Subcutaneous abdominal adipose tissue (tissue), 5 donors: Measurements from ENCODE around the gene PRRG1.
"Not testable (repeated sequence)": the region's sequence is repeated elsewhere in the genome, so short reads cannot be mapped to it uniquely, and the experiment has no call there.

Experiments used
- H3K27ac ChIP-seq: one replicate; pipeline ENCODE4 v1.7.0; 2013; ENCODE audit warnings: low read depth, mild to moderate bottlenecking, inconsistent platforms, low read length, moderate library complexity
- H3K27me3 ChIP-seq, 5 donors: one replicate each; pipeline ENCODE4 v1.7.0; 2013; ENCODE audit warnings: low read length in 5 of 5, inconsistent platforms in 1 of 5; ENCODE audit not compliant: control insufficient read depth in 5 of 5, insufficient read depth in 4 of 5
- H3K36me3 ChIP-seq, 5 donors: one replicate each; pipeline ENCODE4 v1.7.0; 2013; ENCODE audit warnings: low read length in 5 of 5; ENCODE audit not compliant: control insufficient read depth in 5 of 5, insufficient read depth in 5 of 5
- H3K4me1 ChIP-seq, 5 donors: one replicate each; pipeline ENCODE4 v1.7.0; 2013; ENCODE audit warnings: low read length in 5 of 5, mild to moderate bottlenecking in 3 of 5, moderate library complexity in 1 of 5; ENCODE audit not compliant: control insufficient read depth in 5 of 5, insufficient read depth in 5 of 5
- H3K4me3 ChIP-seq, 5 donors: one replicate each; pipeline ENCODE4 v1.7.0; 2013; ENCODE audit warnings: low read length in 5 of 5, low read depth in 1 of 5
- H3K9ac ChIP-seq, 5 donors: one replicate each; pipeline ENCODE4 v1.7.0; 2013; ENCODE audit warnings: low read length in 5 of 5, mild to moderate bottlenecking in 4 of 5, moderate library complexity in 3 of 5
- H3K9me3 ChIP-seq, 5 donors: one replicate each; pipeline ENCODE4 v1.7.0; 2013; ENCODE audit warnings: low read length in 5 of 5; ENCODE audit not compliant: control insufficient read depth in 5 of 5
- donor health status: healthy.
- donor health status: healthy.
- donor health status: healthy.
- donor health status: healthy.
- donor health status: healthy.

The PRRG1 gene

DNA sequence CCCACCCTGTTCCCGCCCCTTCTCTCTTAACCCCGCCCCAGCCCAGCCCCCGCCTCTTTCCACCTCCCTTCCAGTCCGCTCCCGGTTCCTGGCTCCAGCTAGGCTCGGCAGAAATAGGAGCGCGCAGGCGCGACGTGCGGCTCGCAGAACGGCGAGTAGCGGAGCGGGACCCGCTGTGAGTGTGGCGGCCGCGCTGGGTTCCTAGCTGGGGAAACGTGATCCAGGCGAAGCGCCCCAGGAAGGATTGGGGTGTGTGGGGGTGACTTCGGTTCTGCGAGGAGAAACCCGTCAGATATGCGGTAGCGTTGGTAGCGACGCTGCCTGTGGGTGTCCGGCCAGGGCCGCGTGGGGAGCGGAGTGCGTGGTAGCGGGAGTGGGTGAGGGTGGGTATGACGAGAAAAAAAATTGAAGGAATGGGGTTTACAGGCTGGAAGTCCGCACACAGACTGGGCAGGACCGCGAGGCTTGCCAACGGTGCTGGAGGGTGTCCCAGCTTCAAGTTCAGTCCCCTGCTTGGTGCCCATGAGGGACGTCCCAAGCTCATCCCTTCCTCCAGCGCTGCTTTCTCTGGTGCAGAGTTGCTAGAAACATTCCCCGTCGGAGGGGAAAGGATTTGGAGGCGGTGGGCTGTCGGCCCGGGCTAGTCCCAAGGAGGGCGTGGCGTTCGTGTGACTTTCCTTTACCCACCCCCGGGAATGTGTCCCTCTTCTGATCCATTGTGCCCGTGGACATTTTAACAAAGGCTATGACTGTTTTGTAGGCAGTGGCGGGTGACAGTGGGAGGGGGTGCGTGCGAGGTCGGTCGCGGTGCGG lies at the start of gene PRRG1:
Gene PRRG1, plus strand, starts transcription at position 144 of the 813 bp plus-strand sequence. CDS start 56,886 bp downstream, outside the sequence.
- H3K4me1 ChIP-seq: peaks cover 0 to 9% (median 3%) of the 10 kb centered on the region in 5 donors
- no peaks in the 10 kb centered on the region for H3K9me3 ChIP-seq
- peak within 1 kb of the TSS; percentile 76 to 85 (median 83) for H3K4me3 ChIP-seq
- H3K27me3 ChIP-seq: peaks cover 0 to 10% (median 0%) of the 10 kb centered on the region in 5 donors
- H3K27ac ChIP-seq: peak within 1 kb of the TSS; percentile 86
- peak within 1 kb of the TSS; percentile 58 to 89 (median 70) for H3K9ac ChIP-seq
- H3K36me3 ChIP-seq: no peaks in the 10 kb centered on the region

DNA sequence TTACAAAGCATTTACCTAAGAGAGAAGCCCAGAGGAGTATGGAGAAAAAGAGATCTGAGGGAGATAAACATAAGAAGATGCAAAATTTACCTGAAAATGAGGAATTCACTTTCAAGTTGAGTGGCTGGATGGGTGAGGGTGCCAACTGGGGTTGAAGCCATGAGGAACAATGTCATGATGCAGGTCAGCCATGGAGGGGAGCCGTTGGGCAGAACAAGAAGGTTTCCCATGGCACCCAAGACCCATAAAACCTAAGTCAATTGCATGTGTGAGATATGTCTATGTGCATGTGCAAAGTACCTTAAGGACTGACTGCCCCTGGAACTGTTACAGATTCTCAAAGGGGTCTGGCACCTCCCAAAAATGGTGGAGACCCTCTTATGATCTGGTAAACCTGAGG lies 46.6 kb upstream of the PRRG1 start:
- Histone ChIP-seq H3K9ac (no peak overlapping the region), H3K4me3 (no peak overlapping the region), H3K36me3 (no peaks in the 10 kb centered on the region), H3K27ac (no peak overlapping the region), H3K9me3 (peaks cover 0 to 8% (median 0%) of the 10 kb centered on the region in 5 donors), H3K27me3 (no peaks in the 10 kb centered on the region), H3K4me1 (no peaks in the 10 kb centered on the region)

DNA sequence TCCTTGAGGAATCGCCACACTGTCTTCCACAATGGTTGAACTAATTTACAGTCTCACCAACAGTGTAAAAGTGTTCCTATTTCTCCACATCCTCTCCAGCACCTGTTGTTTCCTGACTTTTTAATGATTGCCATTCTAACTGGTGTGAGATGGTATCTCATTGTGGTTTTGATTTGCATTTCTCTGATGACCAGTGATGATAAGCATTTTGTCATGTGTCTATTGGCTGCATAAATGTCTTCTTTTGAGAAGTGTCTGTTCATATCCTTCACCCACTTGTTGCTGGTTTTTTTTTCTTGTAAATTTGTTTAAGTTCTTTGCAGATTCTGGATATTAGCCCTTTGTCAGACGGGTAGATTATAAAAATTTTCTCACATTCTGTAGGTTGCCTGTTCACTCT lies 43.9 kb upstream of the PRRG1 start:
- not testable (repeated sequence) for H3K4me3 ChIP-seq, H3K4me1 ChIP-seq, H3K36me3 ChIP-seq, H3K27ac ChIP-seq, H3K9me3 ChIP-seq, H3K9ac ChIP-seq, H3K27me3 ChIP-seq

DNA sequence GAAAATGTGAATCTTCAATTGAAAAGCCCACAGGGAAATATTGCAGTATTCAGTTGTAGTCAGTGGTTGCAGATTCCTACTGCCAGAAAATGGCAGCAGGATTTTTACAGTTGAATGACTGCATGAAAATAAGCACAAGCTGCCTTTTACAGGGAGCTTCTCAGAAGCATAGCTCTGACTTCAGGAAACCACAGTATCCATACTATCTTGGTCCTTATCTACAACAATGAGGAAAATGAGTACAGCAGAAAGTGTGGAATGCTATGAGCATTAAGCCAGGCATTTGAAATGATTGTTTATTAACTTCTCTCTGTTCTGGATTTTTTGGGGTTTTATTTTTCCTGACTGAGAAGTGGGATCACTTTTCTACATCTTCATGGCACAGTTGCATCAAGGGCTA lies 34.6 kb upstream of the PRRG1 start:
- Histone ChIP-seq H3K27ac (no peak overlapping the region), H3K4me1 (peaks cover 0 to 5% (median 0%) of the 10 kb centered on the region in 5 donors), H3K9me3 (no peaks in the 10 kb centered on the region), H3K4me3 (no peak overlapping the region), H3K27me3 (peaks cover 0 to 8% (median 4%) of the 10 kb centered on the region in 5 donors), H3K36me3 (no peaks in the 10 kb centered on the region), H3K9ac (no peak overlapping the region)

DNA sequence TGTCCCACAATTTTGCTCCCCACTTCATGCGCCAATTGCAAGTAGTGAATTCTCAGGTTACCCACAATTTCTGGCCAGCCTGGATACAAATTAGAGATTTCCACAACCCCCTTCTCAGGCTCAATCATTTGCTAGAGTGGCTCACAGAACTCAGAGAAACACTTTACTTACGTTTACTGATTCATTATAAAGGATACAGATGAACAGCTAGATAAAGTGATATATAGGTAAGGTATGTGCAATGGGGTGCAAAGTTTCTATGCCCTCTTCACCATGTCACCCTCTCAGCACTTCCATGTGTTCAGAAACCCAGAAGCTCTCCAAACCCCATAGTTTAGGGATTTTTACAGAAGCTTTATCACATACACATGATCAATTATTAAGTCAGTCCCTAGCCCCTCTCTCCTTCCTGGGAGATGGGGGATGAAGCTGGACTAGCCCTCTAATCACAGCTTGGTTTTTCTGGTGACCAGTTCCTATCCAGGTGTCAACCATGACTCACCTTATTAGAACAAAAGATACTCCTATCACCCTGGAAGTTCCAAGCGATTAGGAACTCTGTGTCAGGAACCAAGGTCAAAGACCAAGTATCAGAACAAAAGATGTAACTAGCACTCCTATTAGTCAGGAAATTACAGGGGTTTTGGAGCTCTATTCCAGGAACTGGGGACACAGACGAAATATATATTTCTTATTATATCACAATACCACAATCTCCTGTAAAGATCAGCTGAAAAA lies 33.5 kb upstream of the PRRG1 start:
- Histone ChIP-seq H3K9ac (no peak overlapping the region), H3K9me3 (no peaks in the 10 kb centered on the region), H3K4me3 (no peak overlapping the region), H3K27me3 (peaks cover 0 to 14% (median 8%) of the 10 kb centered on the region in 5 donors), H3K36me3 (no peaks in the 10 kb centered on the region), H3K4me1 (peaks cover 0 to 5% (median 0%) of the 10 kb centered on the region in 5 donors), H3K27ac (no peak overlapping the region)

DNA sequence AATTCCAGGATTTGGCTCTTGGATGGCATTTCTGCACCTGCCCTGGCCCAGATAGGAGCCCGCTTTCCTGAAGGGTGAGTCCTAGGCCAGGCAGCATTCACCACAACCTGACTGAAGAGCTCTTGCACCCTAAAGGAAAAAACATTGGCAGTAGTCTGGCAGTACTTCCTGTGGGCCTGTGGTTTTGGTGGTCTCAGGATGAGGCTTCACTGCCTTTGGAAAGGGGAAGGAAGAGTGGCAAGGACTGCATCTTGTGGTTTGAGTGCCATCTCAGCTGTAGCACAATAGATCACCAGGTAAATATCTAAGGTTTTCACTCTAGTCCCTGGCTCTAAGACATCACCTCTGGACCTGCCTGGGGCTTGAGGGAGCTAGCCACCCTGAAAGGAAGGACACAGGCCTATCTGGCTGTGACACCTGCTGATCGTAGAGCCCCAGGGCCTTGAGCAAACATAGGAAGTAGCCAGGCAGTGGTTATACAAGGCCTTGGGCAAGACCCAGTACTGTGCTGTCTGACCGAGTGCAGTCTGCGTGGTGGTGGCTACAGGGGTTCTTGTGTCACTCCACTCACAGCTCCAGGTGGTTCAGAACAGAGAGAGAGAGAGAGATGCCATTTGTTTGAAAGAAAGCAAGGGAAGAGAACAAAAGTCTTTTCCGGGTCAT lies 28.5 kb upstream of the PRRG1 start:
- Histone ChIP-seq H3K27ac (no peak overlapping the region), H3K4me3 (no peak overlapping the region), H3K9ac (no peak overlapping the region), H3K27me3 (peaks cover 0 to 11% (median 9%) of the 10 kb centered on the region in 5 donors), H3K4me1 (peaks cover 0 to 5% (median 0%) of the 10 kb centered on the region in 5 donors), H3K9me3 (no peaks in the 10 kb centered on the region), H3K36me3 (no peaks in the 10 kb centered on the region)

DNA sequence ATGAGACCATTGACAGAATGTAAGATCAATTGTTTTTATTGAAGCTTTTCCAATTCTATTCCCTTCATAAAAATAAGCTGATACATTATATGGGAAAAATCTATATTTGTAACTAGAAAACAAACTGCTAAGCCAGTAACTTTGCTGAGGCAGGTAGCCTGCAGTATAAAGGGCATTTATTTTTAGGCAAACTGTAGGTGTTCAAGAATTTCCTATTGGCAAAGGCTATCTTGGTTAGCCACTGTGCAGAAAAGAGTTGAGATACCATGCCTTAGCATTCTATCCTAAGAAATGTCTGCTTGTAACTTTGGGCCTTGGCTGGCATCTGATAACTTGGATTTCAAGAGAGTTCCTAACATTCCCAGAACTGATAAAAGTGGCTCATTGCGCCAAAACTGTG lies 18.5 kb upstream of the PRRG1 start:
- Histone ChIP-seq H3K4me3 (no peak overlapping the region), H3K9me3 (no peaks in the 10 kb centered on the region), H3K36me3 (no peaks in the 10 kb centered on the region), H3K27ac (no peak overlapping the region), H3K9ac (no peak overlapping the region), H3K27me3 (peaks cover 0 to 7% (median 0%) of the 10 kb centered on the region in 5 donors), H3K4me1 (peaks cover 0 to 4% (median 4%) of the 10 kb centered on the region in 5 donors)

DNA sequence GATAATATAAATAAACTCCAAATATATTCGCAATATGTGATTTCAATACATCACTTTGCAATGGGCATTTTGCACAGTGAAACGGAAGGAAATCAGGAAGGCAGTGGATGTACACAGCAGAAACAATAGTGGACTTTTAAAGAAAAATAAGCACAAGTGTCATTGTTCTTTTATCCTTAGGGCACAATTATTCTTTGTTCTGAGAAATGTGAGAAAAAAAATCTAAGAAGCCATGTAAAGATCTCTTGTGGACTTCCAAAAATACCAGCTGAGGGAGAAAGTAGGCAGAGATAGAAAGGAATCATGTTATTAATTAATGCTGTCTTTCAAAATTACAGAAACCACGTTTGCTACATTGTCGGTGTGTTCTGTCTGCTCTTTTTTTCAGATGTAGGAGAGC lies 17.6 kb upstream of the PRRG1 start:
- peaks cover 0 to 4% (median 4%) of the 10 kb centered on the region in 5 donors for H3K4me1 ChIP-seq
- H3K27ac ChIP-seq: no peak overlapping the region
- H3K9me3 ChIP-seq: no peaks in the 10 kb centered on the region
- no peak overlapping the region for H3K4me3 ChIP-seq
- H3K36me3 ChIP-seq: no peaks in the 10 kb centered on the region
- peaks cover 0 to 7% (median 0%) of the 10 kb centered on the region in 5 donors for H3K27me3 ChIP-seq
- H3K9ac ChIP-seq: no peak overlapping the region

DNA sequence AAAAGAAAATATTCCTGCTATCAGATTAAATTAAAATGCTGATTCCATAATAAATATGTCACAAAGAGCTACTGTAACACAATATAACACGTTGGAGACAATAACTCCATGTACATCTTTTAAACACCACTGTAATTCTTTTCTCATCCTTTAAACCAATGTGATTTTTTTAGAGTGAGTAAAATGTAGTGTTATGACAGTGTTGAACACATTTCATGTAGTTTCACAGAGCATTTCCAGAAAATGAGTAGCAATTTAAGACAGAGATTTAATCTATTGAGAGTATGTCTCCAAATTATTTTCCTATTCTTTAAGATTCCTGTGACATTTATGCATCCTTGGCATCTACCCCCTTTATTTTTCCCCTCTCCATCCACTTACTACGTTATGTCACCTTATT lies 17.1 kb upstream of the PRRG1 start:
- Histone ChIP-seq H3K4me1 (peaks cover 0 to 4% (median 4%) of the 10 kb centered on the region in 5 donors), H3K9ac (no peak overlapping the region), H3K4me3 (no peak overlapping the region), H3K9me3 (no peaks in the 10 kb centered on the region), H3K36me3 (no peaks in the 10 kb centered on the region), H3K27me3 (peaks cover 0 to 7% (median 0%) of the 10 kb centered on the region in 5 donors), H3K27ac (no peak overlapping the region)
